Stimulated activated CD4-positive, alpha-beta T cell treated with anti-CD3 and anti-CD28 coated beads, Interleukin-2, amount 100 ng/mL, for 24 hours (primary cell): ENCODE data around the gene VGLL1.

Experiments used
- DNase-seq, 2 donors: peaks; one replicate each; pipeline ENCODE4 v3.0.0-alpha.2; 2020

VGLL1 gene

GRCh38 chrX:136555694-136556093, 23.7 kb downstream of the VGLL1 start:
- no peak for DNase-seq

- no peak for DNase-seq
These were observed 40.0 kb downstream of the VGLL1 start for GRCh38 chrX:136572030-136572429.

- no peak for DNase-seq
These were observed 42.5 kb downstream of the VGLL1 start for GRCh38 chrX:136574548-136574947.

GRCh38 chrX:136577552-136577951, 45.5 kb downstream of the VGLL1 start:
- DNase-seq = peak; percentile 66 to 67

- no peak for DNase-seq
These were observed 48.3 kb downstream of the VGLL1 start for GRCh38 chrX:136580316-136580715.

GRCh38 chrX:136582624-136583023, 50.6 kb downstream of the VGLL1 start:
- no peak for DNase-seq

- DNase-seq = peak; percentile 40 to 48
These were observed 52.5 kb downstream of the VGLL1 start for GRCh38 chrX:136584545-136584944.

- DNase-seq = no peak
These were observed 53.2 kb downstream of the VGLL1 start for GRCh38 chrX:136585262-136585661.

GRCh38 chrX:136585960-136586359, 53.9 kb downstream of the VGLL1 start:
- DNase-seq = no peak

- no peak for DNase-seq
These were observed 54.4 kb downstream of the VGLL1 start for GRCh38 chrX:136586386-136586785.

- DNase-seq = no peak
These were observed 55.5 kb downstream of the VGLL1 start for GRCh38 chrX:136587532-136587931.

- DNase-seq = no peak
These were observed 56.0 kb downstream of the VGLL1 start for GRCh38 chrX:136588036-136588435.

- no peak for DNase-seq
These were observed 58.0 kb downstream of the VGLL1 start for GRCh38 chrX:136589966-136590365.

GRCh38 chrX:136597356-136597755, 65.3 kb downstream of the VGLL1 start:
- DNase-seq = no peak

- DNase-seq = no peak
These were observed 65.9 kb downstream of the VGLL1 start for GRCh38 chrX:136597954-136598353.

GRCh38 chrX:136598631-136599030, 66.6 kb downstream of the VGLL1 start:
- peak; percentile 23 to 39 for DNase-seq

- no peak for DNase-seq
These were observed 68.0 kb downstream of the VGLL1 start for GRCh38 chrX:136600059-136600458.
